ENCODE measurements around the gene PLEKHO2. TPM values are rescaled to one million over a fixed set of nuclear protein-coding genes. Genes with fewer than 3 reads are reported as not detected.

The PLEKHO2 gene
- total and polyA plus RNA-seq, 10 of the 15 experiments (the other 5 are each of a cell fraction or from before 2014, with no cell fraction given), result 1.4 to 25.6 (median 20.5) TPM

DNA sequence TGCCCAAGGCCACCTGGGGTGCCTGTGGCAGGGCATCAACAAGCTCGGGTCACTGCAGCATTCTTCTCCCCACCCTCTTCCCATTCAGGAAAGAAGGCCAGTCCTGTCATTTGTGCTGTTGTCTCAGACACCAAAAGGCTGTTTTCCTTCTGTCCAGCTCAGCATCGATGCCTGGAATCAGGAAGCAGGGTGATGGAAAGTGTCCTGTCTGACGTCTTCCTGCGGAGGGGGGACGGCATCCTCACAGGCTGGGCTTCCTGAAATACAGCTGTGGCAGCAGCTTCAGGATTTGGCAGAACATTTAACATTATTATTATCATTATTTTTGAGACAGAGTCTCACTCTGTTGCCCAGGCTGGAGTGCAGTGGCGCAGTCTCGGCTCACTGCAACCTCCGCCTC, 37.0 kb downstream of the PLEKHO2 start:
- FAIRE-seq (no peak), DNase-seq (ENCODE audit: low read depth, low spot score) (no peak), ATAC-seq (no peak)
- Histone ChIP-seq H4K20me1 (ENCODE audit: control insufficient read depth, insufficient read depth) (no peaks in the 10 kb centered on the region), H3K27me3 (replicated peaks in 1 of 2; ENCODE audit: control insufficient read depth in 2 of 2, insufficient read depth in 2 of 2, low read length in 1 of 2) (no peaks in the 10 kb centered on the region), H3K4me2 (ENCODE audit: control insufficient read depth, insufficient read depth) (no peak overlapping the region), H3K36me3 (ENCODE audit: control insufficient read depth in 2 of 2, insufficient read depth in 2 of 2, low read length in 1 of 2) (no peaks in the 10 kb centered on the region), H3K79me2 (ENCODE audit: control insufficient read depth, insufficient read depth, low read length) (no peaks in the 10 kb centered on the region), H3K4me1 (ENCODE audit: control insufficient read depth, insufficient read depth, low read length) (peaks cover 27% of the 10 kb centered on the region), H3K9ac (ENCODE audit: control insufficient read depth, insufficient read depth, low read length) (no peak overlapping the region), H3K4me3 (no peak overlapping the region), H3K9me3 (replicated peaks; ENCODE audit: control insufficient read depth, insufficient read depth, low read length) (no peaks in the 10 kb centered on the region), H2AFZ (ENCODE audit: control insufficient read depth, low read depth, low read length) (no peak overlapping the region), H3K27ac (ENCODE audit: control insufficient read depth, insufficient read depth) (no peak overlapping the region)
- ChIA-PET CTCF (no interaction called here), RAD21 (ENCODE audit: unreplicated experiment) (interaction anchor here (0.7 to 1.8 kb wide), 3 partner anchors 15 to 48 kb away, joined by 3 to 8 read pairs (median 5); no protein-coding TSS in a partner anchor), SMC1A (ENCODE audit: uncharacterized antibody, unreplicated experiment) (interaction anchor here (0.6 to 3.1 kb wide), 3 partner anchors 10 to 38 kb away, joined by 3 to 9 read pairs (median 5); no protein-coding TSS in a partner anchor), POLR2A (interaction anchor here (0.7 kb wide), 1 partner anchor 28 kb away, joined by 3 read pairs; no protein-coding TSS in a partner anchor)
- BruUV-seq (replicated peaks), result no TSS peak
- intact Hi-C loops (cut with micrococcal nuclease; ENCODE audit: unreplicated experiment), result no loop called here
- TF ChIP-seq, protein P1, sequence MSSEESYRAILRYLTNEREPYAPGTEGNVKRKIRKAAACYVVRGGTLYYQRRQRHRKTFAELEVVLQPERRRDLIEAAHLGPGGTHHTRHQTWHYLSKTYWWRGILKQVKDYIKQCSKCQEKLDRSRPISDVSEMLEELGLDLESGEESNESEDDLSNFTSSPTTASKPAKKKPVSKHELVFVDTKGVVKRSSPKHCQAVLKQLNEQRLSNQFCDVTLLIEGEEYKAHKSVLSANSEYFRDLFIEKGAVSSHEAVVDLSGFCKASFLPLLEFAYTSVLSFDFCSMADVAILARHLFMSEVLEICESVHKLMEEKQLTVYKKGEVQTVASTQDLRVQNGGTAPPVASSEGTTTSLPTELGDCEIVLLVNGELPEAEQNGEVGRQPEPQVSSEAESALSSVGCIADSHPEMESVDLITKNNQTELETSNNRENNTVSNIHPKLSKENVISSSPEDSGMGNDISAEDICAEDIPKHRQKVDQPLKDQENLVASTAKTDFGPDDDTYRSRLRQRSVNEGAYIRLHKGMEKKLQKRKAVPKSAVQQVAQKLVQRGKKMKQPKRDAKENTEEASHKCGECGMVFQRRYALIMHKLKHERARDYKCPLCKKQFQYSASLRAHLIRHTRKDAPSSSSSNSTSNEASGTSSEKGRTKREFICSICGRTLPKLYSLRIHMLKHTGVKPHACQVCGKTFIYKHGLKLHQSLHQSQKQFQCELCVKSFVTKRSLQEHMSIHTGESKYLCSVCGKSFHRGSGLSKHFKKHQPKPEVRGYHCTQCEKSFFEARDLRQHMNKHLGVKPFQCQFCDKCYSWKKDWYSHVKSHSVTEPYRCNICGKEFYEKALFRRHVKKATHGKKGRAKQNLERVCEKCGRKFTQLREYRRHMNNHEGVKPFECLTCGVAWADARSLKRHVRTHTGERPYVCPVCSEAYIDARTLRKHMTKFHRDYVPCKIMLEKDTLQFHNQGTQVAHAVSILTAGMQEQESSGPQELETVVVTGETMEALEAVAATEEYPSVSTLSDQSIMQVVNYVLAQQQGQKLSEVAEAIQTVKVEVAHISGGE (CRISPR knock-in tag; IDR thresholded peaks at IDR 0.05), result no peak
- TF ChIP-seq DPF2 (IDR thresholded peaks at IDR 0.05) (no peak), MYB (IDR thresholded peaks at IDR 0.05; ENCODE audit: borderline replicate concordance, low read depth, low read length) (no peak), NFYB (IDR thresholded peaks at IDR 0.05; ENCODE audit: insufficient read depth, low read depth, low read length) (no peak), KAT2A (conservative IDR thresholded peaks at IDR 0.05; ENCODE audit: control insufficient read depth, low read depth, low read length) (no peak), ZZZ3 (IDR thresholded peaks at IDR 0.05; ENCODE audit: control insufficient read depth, insufficient read length, low read depth) (no peak), ZNF217 (IDR thresholded peaks at IDR 0.05) (no peak), EZH2 (IDR thresholded peaks at IDR 0.05; ENCODE audit: borderline replicate concordance, control insufficient read depth, low read depth, low read length) (no peak), ESRRA (IDR thresholded peaks at IDR 0.05; ENCODE audit: low read length) (no peak)
- TF ChIP-seq, protein P2, sequence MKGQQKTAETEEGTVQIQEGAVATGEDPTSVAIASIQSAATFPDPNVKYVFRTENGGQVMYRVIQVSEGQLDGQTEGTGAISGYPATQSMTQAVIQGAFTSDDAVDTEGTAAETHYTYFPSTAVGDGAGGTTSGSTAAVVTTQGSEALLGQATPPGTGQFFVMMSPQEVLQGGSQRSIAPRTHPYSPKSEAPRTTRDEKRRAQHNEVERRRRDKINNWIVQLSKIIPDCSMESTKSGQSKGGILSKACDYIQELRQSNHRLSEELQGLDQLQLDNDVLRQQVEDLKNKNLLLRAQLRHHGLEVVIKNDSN (IDR thresholded peaks at IDR 0.05; ENCODE audit: borderline replicate concordance, extremely low read length, insufficient read depth, low read depth, low read length), result no peak
- TF ChIP-seq, protein P3, sequence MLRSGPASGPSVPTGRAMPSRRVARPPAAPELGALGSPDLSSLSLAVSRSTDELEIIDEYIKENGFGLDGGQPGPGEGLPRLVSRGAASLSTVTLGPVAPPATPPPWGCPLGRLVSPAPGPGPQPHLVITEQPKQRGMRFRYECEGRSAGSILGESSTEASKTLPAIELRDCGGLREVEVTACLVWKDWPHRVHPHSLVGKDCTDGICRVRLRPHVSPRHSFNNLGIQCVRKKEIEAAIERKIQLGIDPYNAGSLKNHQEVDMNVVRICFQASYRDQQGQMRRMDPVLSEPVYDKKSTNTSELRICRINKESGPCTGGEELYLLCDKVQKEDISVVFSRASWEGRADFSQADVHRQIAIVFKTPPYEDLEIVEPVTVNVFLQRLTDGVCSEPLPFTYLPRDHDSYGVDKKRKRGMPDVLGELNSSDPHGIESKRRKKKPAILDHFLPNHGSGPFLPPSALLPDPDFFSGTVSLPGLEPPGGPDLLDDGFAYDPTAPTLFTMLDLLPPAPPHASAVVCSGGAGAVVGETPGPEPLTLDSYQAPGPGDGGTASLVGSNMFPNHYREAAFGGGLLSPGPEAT (IDR thresholded peaks at IDR 0.05; ENCODE audit: low read depth), result no peak
- TF ChIP-seq, protein P4, sequence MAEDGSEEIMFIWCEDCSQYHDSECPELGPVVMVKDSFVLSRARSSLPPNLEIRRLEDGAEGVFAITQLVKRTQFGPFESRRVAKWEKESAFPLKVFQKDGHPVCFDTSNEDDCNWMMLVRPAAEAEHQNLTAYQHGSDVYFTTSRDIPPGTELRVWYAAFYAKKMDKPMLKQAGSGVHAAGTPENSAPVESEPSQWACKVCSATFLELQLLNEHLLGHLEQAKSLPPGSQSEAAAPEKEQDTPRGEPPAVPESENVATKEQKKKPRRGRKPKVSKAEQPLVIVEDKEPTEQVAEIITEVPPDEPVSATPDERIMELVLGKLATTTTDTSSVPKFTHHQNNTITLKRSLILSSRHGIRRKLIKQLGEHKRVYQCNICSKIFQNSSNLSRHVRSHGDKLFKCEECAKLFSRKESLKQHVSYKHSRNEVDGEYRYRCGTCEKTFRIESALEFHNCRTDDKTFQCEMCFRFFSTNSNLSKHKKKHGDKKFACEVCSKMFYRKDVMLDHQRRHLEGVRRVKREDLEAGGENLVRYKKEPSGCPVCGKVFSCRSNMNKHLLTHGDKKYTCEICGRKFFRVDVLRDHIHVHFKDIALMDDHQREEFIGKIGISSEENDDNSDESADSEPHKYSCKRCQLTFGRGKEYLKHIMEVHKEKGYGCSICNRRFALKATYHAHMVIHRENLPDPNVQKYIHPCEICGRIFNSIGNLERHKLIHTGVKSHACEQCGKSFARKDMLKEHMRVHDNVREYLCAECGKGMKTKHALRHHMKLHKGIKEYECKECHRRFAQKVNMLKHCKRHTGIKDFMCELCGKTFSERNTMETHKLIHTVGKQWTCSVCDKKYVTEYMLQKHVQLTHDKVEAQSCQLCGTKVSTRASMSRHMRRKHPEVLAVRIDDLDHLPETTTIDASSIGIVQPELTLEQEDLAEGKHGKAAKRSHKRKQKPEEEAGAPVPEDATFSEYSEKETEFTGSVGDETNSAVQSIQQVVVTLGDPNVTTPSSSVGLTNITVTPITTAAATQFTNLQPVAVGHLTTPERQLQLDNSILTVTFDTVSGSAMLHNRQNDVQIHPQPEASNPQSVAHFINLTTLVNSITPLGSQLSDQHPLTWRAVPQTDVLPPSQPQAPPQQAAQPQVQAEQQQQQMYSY (CRISPR knock-in tag; IDR thresholded peaks at IDR 0.05), result no peak
- WGBS (ENCODE audit: insufficient coverage, insufficient replicate concordance, low lambda C conversion rate, missing lambda C conversion rate), result 79% methylated on average over 8 of the region's 8 CpGs
- in situ Hi-C loops (cut with MboI), result loop anchor here (25.0 kb wide), 1 partner anchor 1391 kb away; no protein-coding TSS in a partner anchor
